T-helper 1 cell (primary cell): Measurements from ENCODE around the gene TCEA2.

Experiments used
- DNase-seq, 5 donors: peaks; one replicate each; pipeline ENCODE4 v3.0.0-alpha.2; 2012 to 2020

TCEA2 gene

DNA sequence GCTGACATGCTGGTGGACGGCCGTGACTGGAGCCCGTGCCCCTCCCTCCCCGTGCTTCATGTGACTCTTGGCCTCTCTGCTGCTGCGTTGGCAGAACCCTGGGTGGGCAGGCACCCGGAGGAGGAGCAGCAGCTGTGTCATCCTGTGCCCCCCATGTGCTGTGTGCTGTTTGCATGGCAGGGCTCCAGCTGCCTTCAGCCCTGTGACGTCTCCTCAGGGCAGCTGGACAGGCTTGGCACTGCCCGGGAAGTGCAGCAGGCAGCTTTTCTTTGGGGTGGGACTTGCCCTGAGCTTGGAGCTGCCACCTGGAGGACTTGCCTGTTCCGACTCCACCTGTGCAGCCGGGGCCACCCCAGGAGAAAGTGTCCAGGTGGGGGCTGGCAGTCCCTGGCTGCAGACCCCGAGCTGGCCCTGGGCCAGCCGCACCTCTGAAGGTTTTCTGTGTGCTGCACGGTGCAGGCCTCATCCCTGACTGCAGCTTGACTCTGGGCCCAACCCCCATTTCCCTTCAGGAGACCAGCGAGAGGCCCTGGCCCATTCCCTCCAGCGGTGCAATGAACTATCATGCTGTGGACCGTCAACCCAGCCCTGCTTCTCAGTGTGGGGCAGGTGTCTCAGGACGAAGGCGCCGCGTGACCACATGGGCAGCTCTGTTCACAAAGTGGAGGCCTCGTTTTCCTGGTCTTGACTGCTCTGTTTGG lies 36.2 kb downstream of the TCEA2 start:
- no peak for DNase-seq

GRCh38 chr20:64099880-64100565 lies 37.0 kb downstream of the TCEA2 start:
- peak in 1 of 5 donors; percentile 54 for DNase-seq

- DNase-seq = no peak
Measured at GRCh38 chr20:64100566-64100888, 37.5 kb downstream of the TCEA2 start.

GRCh38 chr20:64100946-64101688 lies 38.1 kb downstream of the TCEA2 start:
- no peak for DNase-seq

DNA sequence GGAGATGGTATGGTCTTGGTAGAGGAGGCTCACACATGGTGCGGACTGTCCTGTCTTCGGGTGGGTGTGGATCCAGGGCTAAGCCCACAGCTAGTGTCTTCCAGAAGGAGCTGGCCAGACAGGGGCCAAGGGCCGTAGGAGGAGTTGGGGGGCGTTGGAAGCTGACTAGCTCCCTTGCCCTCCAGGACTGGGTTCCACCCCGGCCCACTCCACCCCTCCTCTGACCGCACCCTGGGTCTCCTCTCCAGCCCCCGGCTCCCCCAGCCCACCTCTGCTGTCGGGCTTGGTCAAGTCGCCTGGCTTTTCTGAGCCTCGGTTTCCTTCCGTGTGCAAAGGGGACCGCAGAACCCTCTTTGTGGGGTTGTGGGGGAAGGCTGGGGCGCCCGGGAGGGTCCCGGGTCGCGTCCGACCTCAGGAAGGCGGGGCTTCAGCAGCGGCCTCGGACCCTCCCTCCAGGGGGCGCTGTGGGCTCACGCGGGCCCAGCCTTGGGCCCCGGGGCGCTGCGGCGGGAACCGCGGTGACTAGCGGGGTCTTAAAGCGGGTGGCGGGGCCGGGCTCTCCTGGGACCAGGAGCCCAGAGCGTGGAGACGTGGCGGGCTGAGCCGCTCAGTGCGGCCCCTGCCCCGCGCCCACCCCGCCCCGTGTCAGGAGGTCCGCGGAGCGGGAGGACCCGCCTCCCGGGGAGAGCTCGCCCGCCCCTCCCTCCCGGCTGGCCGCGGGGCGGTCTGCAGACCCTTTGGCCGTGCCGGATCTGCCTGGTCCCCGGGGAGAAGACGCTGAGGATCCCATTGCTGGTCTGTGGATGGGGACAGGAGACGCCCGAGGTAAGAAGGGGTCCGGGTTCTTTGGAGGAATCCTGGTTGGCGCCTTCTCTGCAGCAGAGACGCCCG lies 39.0 kb downstream of the TCEA2 start:
- peak; percentile 37 to 60 (median 57) for DNase-seq

- DNase-seq = peak in 1 of 5 donors; percentile 14
Measured at GRCh38 chr20:64102647-64103354, 39.8 kb downstream of the TCEA2 start.

DNA sequence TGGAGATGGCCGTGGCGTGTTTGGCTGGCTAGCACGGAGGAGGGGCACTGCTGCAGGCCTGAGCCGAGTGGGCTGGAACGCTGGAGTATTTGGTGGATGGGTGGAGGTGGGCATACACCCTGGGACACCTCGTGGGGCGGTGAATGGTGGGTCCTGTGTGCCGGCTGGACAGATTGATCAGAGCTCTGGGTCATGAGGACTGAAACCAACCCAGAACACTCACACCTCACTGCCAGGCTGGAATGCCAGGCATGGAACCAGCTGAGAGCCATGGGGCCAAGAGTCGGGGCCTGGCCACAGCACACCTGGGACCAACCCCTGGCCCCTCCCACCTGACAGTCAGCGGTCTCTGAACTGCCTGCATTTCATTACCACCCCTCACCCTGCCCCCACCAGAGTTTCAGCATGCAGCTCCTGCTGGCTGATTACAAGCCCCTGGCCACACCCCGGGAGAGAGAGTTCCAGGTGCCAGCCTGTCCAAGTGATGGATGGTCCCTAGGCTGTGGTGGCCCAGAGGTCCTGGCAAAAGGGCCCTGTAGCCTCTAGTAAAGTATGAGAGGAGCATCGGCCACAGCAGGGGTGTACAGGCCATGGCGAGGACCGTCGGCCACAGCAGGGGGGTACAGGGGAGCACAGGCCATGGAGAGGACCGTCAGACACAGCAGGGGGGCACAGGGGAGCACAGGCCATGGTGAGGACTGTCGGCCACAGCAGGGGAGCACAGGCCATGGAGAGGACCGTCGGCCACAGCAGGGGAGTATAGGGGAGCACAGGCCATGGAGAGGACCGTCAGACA lies 41.1 kb downstream of the TCEA2 start:
- DNase-seq = no peak

DNA sequence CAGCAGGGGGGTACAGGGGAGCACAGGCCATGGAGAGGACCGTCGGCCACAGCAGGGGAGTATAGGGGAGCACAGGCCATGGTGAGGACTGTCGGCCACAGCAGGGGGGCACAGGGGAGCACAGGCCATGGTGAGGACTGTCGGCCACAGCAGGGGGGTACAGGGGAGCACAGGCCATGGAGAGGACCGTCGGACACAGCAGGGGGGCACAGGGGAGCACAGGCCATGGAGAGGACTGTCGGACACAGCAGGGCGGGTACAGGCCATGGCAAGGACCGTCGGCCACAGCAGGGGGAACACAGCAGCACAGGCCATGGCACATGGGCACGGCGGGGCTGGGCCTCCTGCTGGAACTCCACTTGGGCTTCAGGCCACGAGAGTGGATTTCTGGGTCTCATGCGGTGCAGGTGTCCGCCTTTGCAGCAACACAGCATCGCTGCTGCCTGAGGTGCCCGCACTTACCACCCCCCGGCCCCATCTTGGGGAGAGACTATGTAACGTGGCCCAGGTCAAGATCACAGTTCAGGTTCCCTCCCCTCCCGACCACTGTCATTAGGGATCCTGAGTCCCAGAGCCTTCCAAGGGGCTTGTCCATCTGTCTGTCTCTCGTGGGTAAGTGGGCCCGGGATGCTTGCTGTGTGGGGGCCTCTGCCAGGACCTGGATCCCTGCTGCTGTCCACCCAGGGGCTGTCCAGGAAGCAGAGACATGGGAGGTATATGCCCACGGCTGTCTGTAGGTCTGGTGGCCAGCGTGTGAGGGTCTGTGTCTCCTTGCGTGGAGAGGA lies 41.9 kb downstream of the TCEA2 start:
- no peak for DNase-seq

GRCh38 chr20:64105846-64106434 lies 42.9 kb downstream of the TCEA2 start:
- DNase-seq = no peak

- no peak for DNase-seq
Measured at GRCh38 chr20:64106435-64106961, 43.5 kb downstream of the TCEA2 start.

- DNase-seq = no peak
Measured at GRCh38 chr20:64106981-64107735, 44.2 kb downstream of the TCEA2 start, which contains the start of gene NPBWR2. Gene NPBWR2 (minus strand): TSS chr20:64107565. CDS start chr20:64106831, 734 bp downstream.

GRCh38 chr20:64107736-64108457 lies 44.9 kb downstream of the TCEA2 start:
- DNase-seq = no peak

- DNase-seq = no peak
Measured at GRCh38 chr20:64108731-64109681, 46.0 kb downstream of the TCEA2 start.

DNA sequence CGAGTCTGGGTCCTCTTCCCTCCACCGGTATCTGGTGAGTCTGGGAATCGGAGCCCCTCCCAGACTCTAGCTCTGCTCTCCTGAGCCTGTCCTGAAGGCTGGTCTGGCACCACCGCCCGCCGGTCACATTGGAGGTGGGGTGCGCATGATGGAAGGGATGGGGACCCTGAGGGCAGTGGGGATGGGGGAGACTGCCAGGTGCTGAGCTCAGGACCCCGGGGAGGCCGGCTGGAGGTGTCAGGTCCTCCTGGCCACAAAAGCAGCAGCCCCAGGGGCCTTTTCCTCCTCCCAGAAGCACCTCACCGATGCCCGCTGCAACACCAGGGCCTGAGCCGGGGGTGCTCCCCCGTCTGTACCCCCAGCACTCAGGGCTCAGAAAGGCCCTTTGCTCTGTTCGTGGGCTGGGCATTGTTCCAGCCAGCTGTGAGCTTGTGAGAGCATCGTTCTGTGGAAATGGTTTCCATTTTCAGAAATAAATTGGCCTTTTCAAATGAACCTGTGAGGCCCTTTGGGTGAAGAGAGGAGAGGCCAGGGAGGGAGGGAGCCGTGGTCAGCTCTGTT lies 46.9 kb downstream of the TCEA2 start:
- DNase-seq = no peak

- DNase-seq = no peak
Measured at GRCh38 chr20:64110411-64111068, 47.5 kb downstream of the TCEA2 start.
